Naive thymus-derived CD4-positive, alpha-beta T cell (primary cell): ENCODE measurements around the gene NUTM1. TPM values are rescaled to one million over a fixed set of nuclear protein-coding genes. Genes with fewer than 3 reads are reported as not detected.

Source experiments
- ATAC-seq: fragments of 150-1000 bp; cut with Tn5 transposase; 2 replicates; pipeline ENCODE4 v1.10.0; 2021; ENCODE audit warnings: mild to moderate bottlenecking, moderate library complexity
- CTCF ChIA-PET: fragments of 350-600 bp; sonication (Branson Sonifier 250); formaldehyde crosslinking; loops from one replicate; lab custom pipeline; 2021; ENCODE audit warnings: antibody characterized with exemption; lab: Charles Lee
- POLR2A ChIA-PET: fragments of 350-600 bp; sonication (Branson Sonifier 250); formaldehyde crosslinking; loops from one replicate; lab custom pipeline; 2021; ENCODE audit warnings: antibody characterized with exemption, inconsistent platforms; lab: Charles Lee
- DNase-seq, 9 donors: peaks; one replicate each; pipeline versions ENCODE4 v3.0.0 to v3.0.0-alpha.2; 2020 to 2022; ENCODE audit warnings: mixed read lengths in 1 of 9
- H3K27ac ChIP-seq: one replicate; pipeline ENCODE4 v1.7.0; 2013; ENCODE audit warnings: mild to moderate bottlenecking, low read depth, low read length, moderate library complexity
- H3K27me3 ChIP-seq, 2 donors: one replicate each; pipeline ENCODE4 v1.7.0; 2013; ENCODE audit warnings: low read length in 2 of 2, mild to moderate bottlenecking in 2 of 2, moderate library complexity in 2 of 2; ENCODE audit not compliant: control insufficient read depth in 2 of 2, insufficient read depth in 2 of 2
- H3K36me3 ChIP-seq, 3 experiments: 1 replicate in 2 of 3; 2 replicates in 1 of 3; pipeline ENCODE4 v1.7.0; 2013; ENCODE audit warnings: low read length in 3 of 3, mild to moderate bottlenecking in 3 of 3, moderate library complexity in 1 of 3; ENCODE audit not compliant: insufficient read depth in 3 of 3, control insufficient read depth in 2 of 3
- H3K4me1 ChIP-seq, 2 donors: one replicate each; pipeline ENCODE4 v1.7.0; 2013; ENCODE audit warnings: low read length in 2 of 2, mild to moderate bottlenecking in 2 of 2, moderate library complexity in 1 of 2; ENCODE audit not compliant: control insufficient read depth in 2 of 2, insufficient read depth in 2 of 2
- H3K4me3 ChIP-seq: 2 replicates; pipeline ENCODE4 v1.7.0; 2013; ENCODE audit warnings: mild to moderate bottlenecking, low read length
- H3K9me3 ChIP-seq, 3 experiments: 1 replicate in 2 of 3; 2 replicates in 1 of 3; pipeline ENCODE4 v1.7.0; 2013; ENCODE audit warnings: low read length in 3 of 3; ENCODE audit not compliant: control insufficient read depth in 2 of 3
- H3K27ac Mint-ChIP-seq, 9 donors: one replicate each; pipeline ENCODE4 v1.8.0; 2020 to 2022; ENCODE audit warnings: mixed read lengths in 9 of 9, mild to moderate bottlenecking in 8 of 9, moderate library complexity in 5 of 9, inconsistent platforms in 2 of 9
- H3K27me3 Mint-ChIP-seq, 5 donors: one replicate each; pipeline ENCODE4 v1.8.0; 2021 to 2022; ENCODE audit warnings: mixed read lengths in 5 of 5, mild to moderate bottlenecking in 1 of 5
- H3K36me3 Mint-ChIP-seq, 5 donors: one replicate each; pipeline ENCODE4 v1.8.0; 2020 to 2022; ENCODE audit warnings: mixed read lengths in 5 of 5, mild to moderate bottlenecking in 3 of 5, inconsistent platforms in 1 of 5
- H3K4me1 Mint-ChIP-seq, 7 donors: one replicate each; pipeline ENCODE4 v1.8.0; 2020 to 2022; ENCODE audit warnings: mixed read lengths in 7 of 7, mild to moderate bottlenecking in 3 of 7, inconsistent platforms in 1 of 7
- H3K4me3 Mint-ChIP-seq, 10 donors: one replicate each; pipeline ENCODE4 v1.8.0; 2020 to 2022; ENCODE audit warnings: mild to moderate bottlenecking in 10 of 10, mixed read lengths in 10 of 10, moderate library complexity in 6 of 10, inconsistent platforms in 2 of 10
- H3K9me3 Mint-ChIP-seq, 11 donors: one replicate each; pipeline ENCODE4 v1.8.0; 2020 to 2022; ENCODE audit warnings: mixed read lengths in 11 of 11, mild to moderate bottlenecking in 4 of 11, inconsistent platforms in 1 of 11, moderate library complexity in 1 of 11
- intact Hi-C, 2 donors: fragments of 100-400 bp; cut with micrococcal nuclease; formaldehyde crosslinking; loops; one replicate each; pipeline ENCODE4 v1.15.1; 2023
- polyA plus RNA-seq, 2 donors: library from polyadenylated mRNA; unstranded; fragments of 300-500 nt; fragmentation: Illumina TruSeq; gene quantifications; one replicate each; pipeline ENCODE4 v1.2.3, GENCODE V29; 2021
- total RNA-seq, 6 experiments: library from RNA in 5 of 6; stranded (reverse) in 5 of 6; gene quantifications; 1 replicate in 5 of 6; 2 replicates in 1 of 6; pipeline ENCODE4 v1.2.3 and lab custom pipeline; 2021 to 2026

NUTM1 gene
- total and polyA plus RNA-seq, 7 experiments from 2014 or later = not detected

DNA sequence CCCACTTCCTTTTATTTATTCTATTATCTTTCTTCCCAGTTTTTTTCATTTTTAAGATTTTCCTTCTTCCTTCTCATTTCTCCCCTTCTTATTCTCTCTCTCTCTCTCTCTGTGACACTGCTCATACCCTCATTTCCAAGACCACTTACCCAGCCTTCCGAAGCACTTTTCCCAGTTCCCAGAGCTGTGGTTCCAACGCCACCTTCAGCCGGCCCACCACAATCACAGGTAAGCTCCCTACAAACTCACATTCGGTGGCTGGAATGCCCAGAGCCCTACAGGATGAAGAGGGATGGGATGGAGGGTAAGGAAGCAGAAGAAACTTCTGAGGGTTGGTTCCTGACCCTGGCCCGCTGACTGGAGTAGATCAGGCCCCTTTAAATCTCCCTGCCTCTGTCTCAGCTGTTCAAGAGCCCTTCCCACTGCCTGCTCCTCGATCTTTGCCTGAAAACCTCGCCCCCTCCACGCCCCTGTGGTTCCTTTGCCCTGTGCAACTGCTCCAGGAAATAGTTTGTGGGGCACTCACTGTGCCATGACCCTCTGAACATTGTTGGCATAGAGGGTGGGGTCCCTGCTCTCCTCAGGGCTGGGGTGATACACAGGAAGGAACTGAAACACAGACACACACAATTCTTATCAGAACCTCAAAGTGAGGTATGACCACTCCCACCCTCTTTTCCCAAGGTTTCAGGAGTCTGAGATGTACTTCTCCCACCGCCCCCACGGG, 19.1 kb downstream of the NUTM1 start:
- Mint-ChIP-seq H3K27ac (peak overlapping the region in 4 of 9 donors; percentile 15 to 76 (median 61)), H3K9me3 (peaks cover 0 to 2% (median 0%) of the 10 kb centered on the region in 11 donors), H3K36me3 (peaks cover 4 to 37% (median 21%) of the 10 kb centered on the region in 5 donors), H3K27me3 (no peaks in the 10 kb centered on the region), H3K4me1 (peaks cover 0 to 26% (median 18%) of the 10 kb centered on the region in 7 donors), H3K4me3 (no peak overlapping the region)
- Histone ChIP-seq H3K4me1 (peaks cover 8 to 9% of the 10 kb centered on the region in 2 donors), H3K36me3 (peaks cover 4 to 58% (median 11%) of the 10 kb centered on the region in 3 experiments), H3K27ac (no peak overlapping the region), H3K9me3 (no peaks in the 10 kb centered on the region), H3K27me3 (no peaks in the 10 kb centered on the region), H3K4me3 (no peak overlapping the region)
- intact Hi-C loops = loop anchor here in 1 of 2 donors (10.0 kb wide), 2 partner anchors 117 to 327 kb away; partner anchors contain the start of gene AVEN
- ATAC-seq (no peak), DNase-seq (no peak)
- POLR2A ChIA-PET = interaction anchor here (1.5 kb wide), 1 partner anchor 24 kb away, joined by 3 read pairs; no protein-coding TSS in a partner anchor
- CTCF ChIA-PET = no interaction called here

DNA sequence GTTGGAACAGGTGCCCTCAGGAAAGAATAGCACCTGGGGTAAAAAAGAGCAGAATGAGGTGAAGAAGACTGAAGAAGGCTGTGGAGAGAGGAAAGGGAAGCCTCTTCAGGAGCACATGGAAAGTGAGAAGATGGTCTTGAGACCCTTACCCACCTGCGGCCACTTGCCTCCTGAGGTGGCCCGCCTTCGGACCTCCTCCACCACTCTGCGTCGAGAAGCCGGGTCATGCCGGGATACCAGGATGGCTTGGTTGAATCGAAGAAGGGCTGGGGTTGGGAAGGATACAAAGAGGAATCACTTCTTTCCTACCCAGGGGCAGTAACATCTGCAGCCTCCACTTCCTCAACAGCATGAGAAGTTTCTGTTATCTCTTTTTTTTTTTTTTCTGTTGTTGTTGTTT, 20.9 kb downstream of the NUTM1 start:
- no peak for ATAC-seq

DNA sequence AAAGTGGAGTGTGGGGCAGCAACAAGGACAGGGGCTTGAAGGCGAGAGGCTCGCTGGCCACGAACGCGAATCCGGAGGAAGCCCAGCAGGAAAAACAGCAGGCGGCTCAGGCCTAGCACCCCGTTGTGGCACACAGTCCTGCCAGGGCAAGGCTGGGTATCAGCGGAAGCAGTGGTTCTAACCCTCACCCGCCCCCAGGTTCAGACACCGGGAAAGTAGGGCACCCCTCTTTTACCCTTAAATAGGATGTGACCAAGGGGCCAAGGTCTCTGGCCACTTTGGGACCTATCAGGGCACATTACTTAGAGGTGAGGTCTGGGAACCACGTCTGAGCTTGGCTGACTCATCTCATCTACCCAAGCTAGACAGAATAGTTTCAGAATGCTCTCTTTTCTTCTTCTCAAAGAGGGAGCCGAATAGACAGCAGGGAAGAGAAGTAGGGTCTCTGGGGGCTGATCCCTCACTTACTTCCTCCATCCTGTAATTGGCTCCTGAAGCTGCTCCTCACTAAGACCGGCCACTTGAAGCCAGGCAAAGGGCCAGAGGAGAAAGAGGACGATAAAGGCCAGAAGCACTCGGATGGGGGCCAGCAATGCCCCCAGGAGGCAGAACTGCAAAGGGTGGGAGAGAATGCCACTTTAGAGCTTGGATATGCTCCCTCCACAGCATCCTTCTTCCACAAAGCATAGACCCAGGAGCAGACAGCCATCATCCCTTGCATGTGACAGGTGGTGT, 22.1 kb downstream of the NUTM1 start:
- no peak for ATAC-seq
- peaks cover 5 to 42% (median 27%) of the 10 kb centered on the region in 7 donors for H3K4me1 Mint-ChIP-seq

More for the DNA sequence above, 20.9 kb downstream of the NUTM1 start:
- Mint-ChIP-seq H3K36me3 (peaks cover 0 to 28% (median 16%) of the 10 kb centered on the region in 5 donors), H3K9me3 (peaks cover 0 to 2% (median 0%) of the 10 kb centered on the region in 11 donors), H3K27me3 (no peaks in the 10 kb centered on the region), H3K4me3 (no peak overlapping the region), H3K4me1 (peaks cover 5 to 35% (median 27%) of the 10 kb centered on the region in 7 donors), H3K27ac (no peak overlapping the region)
- intact Hi-C loops = loop anchor here in 1 of 2 donors (10.0 kb wide), 2 partner anchors 119 to 329 kb away; partner anchors contain the start of gene AVEN
- Histone ChIP-seq H3K4me3 (no peak overlapping the region), H3K36me3 (peaks cover 4 to 45% (median 4%) of the 10 kb centered on the region in 3 experiments), H3K27me3 (no peaks in the 10 kb centered on the region), H3K27ac (no peak overlapping the region), H3K9me3 (no peaks in the 10 kb centered on the region), H3K4me1 (peaks cover 13 to 17% of the 10 kb centered on the region in 2 donors)
- ChIA-PET CTCF (interaction anchor here (0.6 kb wide), 1 partner anchor 21 kb away, joined by 3 read pairs; the partner anchor contains the start of genes NOP10 and NUTM1), POLR2A (no interaction called here)
- DNase-seq = no peak

DNA sequence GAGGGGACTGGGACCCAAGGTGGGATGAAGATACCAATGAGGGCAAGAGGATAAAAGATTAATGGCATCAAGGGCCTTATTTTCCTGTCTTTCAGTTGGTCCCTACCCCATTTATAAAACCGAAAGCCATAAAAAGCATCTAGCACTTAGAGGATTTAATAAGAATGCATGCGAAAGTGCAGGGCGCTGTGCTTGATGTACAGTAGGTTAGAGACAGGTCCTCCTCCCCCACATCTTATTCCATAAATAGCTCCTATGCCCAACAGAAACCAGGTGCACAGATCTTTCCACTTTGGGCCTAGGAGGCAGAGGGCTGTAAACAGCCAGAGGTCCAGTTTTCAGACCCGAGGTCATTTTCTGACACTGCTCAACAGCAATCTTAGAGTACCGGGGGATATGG, 22.7 kb downstream of the NUTM1 start:
- peak overlapping the region; percentile 82 for H3K4me3 ChIP-seq
- Mint-ChIP-seq H3K27ac (peak overlapping the region; percentile 38 to 94 (median 86)), H3K9me3 (peaks cover 0 to 2% (median 0%) of the 10 kb centered on the region in 11 donors), H3K4me1 (peaks cover 5 to 44% (median 27%) of the 10 kb centered on the region in 7 donors), H3K27me3 (no peaks in the 10 kb centered on the region), H3K36me3 (peaks cover 0 to 20% (median 10%) of the 10 kb centered on the region in 5 donors), H3K4me3 (peak overlapping the region; percentile 94 to 99 (median 96))
- ChIA-PET POLR2A (interaction anchor here (0.6 to 5.1 kb wide), 7 partner anchors 11 to 143 kb away, joined by 3 to 49 read pairs (median 3); partner anchors contain the start of genes NOP10, NUTM1 and SLC12A6), CTCF (interaction anchor here (0.8 to 3.5 kb wide), 4 partner anchors 21 to 125 kb away, joined by 3 to 68 read pairs (median 16); partner anchors contain the start of genes NOP10, NUTM1 and SLC12A6)
- peak in 1 of 9 donors; percentile 5 for DNase-seq
- no peak for ATAC-seq
- peaks cover 0 to 27% (median 0%) of the 10 kb centered on the region in 3 experiments for H3K36me3 ChIP-seq
- no peaks in the 10 kb centered on the region for H3K27me3 ChIP-seq
- no peaks in the 10 kb centered on the region for H3K9me3 ChIP-seq
- peaks cover 13 to 17% of the 10 kb centered on the region in 2 donors for H3K4me1 ChIP-seq
- intact Hi-C loops = loop anchor here (2.0 to 10.0 kb wide), 3 partner anchors 121 to 603 kb away; partner anchors contain the start of genes AQR (in 1 of the 2) and AVEN (in 1 of the 2)
- peak overlapping the region; percentile 68 for H3K27ac ChIP-seq

More for the DNA sequence above, 22.1 kb downstream of the NUTM1 start:
- no peaks in the 10 kb centered on the region for H3K27me3 ChIP-seq
- H3K4me1 ChIP-seq = peaks cover 13 to 17% of the 10 kb centered on the region in 2 donors
- no peaks in the 10 kb centered on the region for H3K9me3 ChIP-seq
- H3K27ac ChIP-seq = peak overlapping the region; percentile 68
- intact Hi-C loops = loop anchor here in 1 of 2 donors (10.0 kb wide), 2 partner anchors 120 to 330 kb away; partner anchors contain the start of gene AVEN
- peaks cover 0 to 23% (median 13%) of the 10 kb centered on the region in 5 donors for H3K36me3 Mint-ChIP-seq
- H3K36me3 ChIP-seq = peaks cover 0 to 33% (median 4%) of the 10 kb centered on the region in 3 experiments
- peaks cover 0 to 2% (median 0%) of the 10 kb centered on the region in 11 donors for H3K9me3 Mint-ChIP-seq
- peak overlapping the region; percentile 82 for H3K4me3 ChIP-seq
- ChIA-PET CTCF (interaction anchor here (0.8 to 3.5 kb wide), 3 partner anchors 23 to 124 kb away, joined by 4 to 68 read pairs (median 27); partner anchors contain the start of genes NOP10, NUTM1 and SLC12A6), POLR2A (interaction anchor here (0.6 to 5.1 kb wide), 5 partner anchors 21 to 132 kb away, joined by 3 to 49 read pairs (median 3); partner anchors contain the start of genes NOP10, NUTM1 and SLC12A6)
- DNase-seq = no peak
- no peaks in the 10 kb centered on the region for H3K27me3 Mint-ChIP-seq
- peak overlapping the region; percentile 94 to 99 (median 96) for H3K4me3 Mint-ChIP-seq
- peak overlapping the region in 8 of 9 donors; percentile 21 to 93 (median 52) for H3K27ac Mint-ChIP-seq

DNA sequence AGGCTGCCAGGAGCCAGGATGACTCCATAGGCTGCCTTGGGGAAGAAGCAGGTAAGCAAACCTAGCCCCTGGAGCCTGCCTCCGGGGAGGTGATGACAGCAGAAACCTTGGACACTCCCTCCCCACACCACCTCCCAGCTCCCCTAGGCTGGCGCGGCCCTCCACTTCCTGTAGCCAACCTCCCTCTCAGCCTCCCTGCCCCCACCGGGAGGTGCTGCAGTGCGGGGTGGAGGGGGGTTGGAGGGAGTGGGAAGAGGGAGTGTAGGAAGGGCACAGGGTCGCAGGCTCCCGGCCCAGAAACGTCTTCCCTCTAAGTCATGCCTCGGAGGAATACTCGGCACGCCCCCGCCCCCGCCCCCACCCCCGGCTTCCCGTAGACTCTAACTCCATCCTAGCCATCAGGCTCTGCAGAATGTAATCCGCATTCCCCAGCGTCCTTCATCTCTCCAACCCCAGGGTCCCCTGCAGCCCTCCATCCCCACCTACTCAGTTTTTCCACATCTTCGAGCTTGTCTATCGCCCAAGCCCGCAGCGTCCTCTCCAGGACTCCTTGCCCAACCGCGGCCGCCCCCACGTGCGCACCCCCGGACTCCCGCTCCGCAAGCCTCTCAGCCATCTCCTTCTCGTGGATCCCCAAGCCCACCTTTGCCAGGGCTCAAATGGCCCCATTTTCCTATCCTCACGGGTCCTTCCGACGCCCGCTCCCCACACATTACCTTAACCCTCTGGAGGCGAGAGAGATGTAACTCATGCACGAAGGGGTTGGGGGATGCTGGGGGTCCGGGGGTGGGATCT, 23.4 kb downstream of the NUTM1 start:
- CTCF ChIA-PET = interaction anchor here (0.6 to 3.5 kb wide), 19 partner anchors 12 to 309 kb away, joined by 3 to 68 read pairs (median 4); partner anchors contain the start of genes EMC4, GOLGA8B, NOP10 and NUTM1
- H3K36me3 Mint-ChIP-seq = peaks cover 0 to 18% (median 5%) of the 10 kb centered on the region in 5 donors
- H3K27ac ChIP-seq = peak overlapping the region; percentile 68
- intact Hi-C loops = loop anchor here (1.0 to 10.0 kb wide), 18 partner anchors 23 to 622 kb away; partner anchors contain the start of genes EMC7 (in 2 of the 2), GOLGA8B (in 2 of the 2), KATNBL1 (in 2 of the 2) and NOP10 (in 2 of the 2)
- ATAC-seq (peak; percentile 0), DNase-seq (peak in 8 of 9 donors; percentile 22 to 66 (median 34))
- no peaks in the 10 kb centered on the region for H3K27me3 Mint-ChIP-seq
- H3K4me1 Mint-ChIP-seq = peaks cover 5 to 44% (median 27%) of the 10 kb centered on the region in 7 donors
- H3K4me3 ChIP-seq = peak overlapping the region; percentile 82
- no peaks in the 10 kb centered on the region for H3K9me3 ChIP-seq
- no peaks in the 10 kb centered on the region for H3K27me3 ChIP-seq
- peaks cover 0 to 2% (median 0%) of the 10 kb centered on the region in 11 donors for H3K9me3 Mint-ChIP-seq
- peaks cover 13 to 17% of the 10 kb centered on the region in 2 donors for H3K4me1 ChIP-seq
- H3K36me3 ChIP-seq = peaks cover 0 to 21% (median 0%) of the 10 kb centered on the region in 3 experiments
- peak overlapping the region; percentile 83 to 94 (median 88) for H3K27ac Mint-ChIP-seq
- POLR2A ChIA-PET = interaction anchor here (1.0 to 5.1 kb wide), 12 partner anchors 8 to 328 kb away, joined by 3 to 49 read pairs (median 10); partner anchors contain the start of genes AVEN, EMC4, GOLGA8B and NOP10
- peak overlapping the region; percentile 94 to 99 (median 96) for H3K4me3 Mint-ChIP-seq
